PC-9 (cell line): ENCODE results near the gene SPOCK2.

Experiments used
- EZH2 ChIP-seq: fragments of 200-600 bp; sonication (generic); IDR thresholded peaks from 2 replicates; pipeline ENCODE4 v1.8.0; 2017; ENCODE audit warnings: antibody characterized with exemption, low read depth
- TF ChIP-seq, protein P1 (sequence below): fragments of 200-600 bp; sonication (generic); conservative IDR thresholded peaks from 2 replicates; pipeline ENCODE4 v1.6.1; 2017; ENCODE audit warnings: mixed run types, antibody characterized with exemption, mild to moderate bottlenecking, moderate library complexity

DNA sequence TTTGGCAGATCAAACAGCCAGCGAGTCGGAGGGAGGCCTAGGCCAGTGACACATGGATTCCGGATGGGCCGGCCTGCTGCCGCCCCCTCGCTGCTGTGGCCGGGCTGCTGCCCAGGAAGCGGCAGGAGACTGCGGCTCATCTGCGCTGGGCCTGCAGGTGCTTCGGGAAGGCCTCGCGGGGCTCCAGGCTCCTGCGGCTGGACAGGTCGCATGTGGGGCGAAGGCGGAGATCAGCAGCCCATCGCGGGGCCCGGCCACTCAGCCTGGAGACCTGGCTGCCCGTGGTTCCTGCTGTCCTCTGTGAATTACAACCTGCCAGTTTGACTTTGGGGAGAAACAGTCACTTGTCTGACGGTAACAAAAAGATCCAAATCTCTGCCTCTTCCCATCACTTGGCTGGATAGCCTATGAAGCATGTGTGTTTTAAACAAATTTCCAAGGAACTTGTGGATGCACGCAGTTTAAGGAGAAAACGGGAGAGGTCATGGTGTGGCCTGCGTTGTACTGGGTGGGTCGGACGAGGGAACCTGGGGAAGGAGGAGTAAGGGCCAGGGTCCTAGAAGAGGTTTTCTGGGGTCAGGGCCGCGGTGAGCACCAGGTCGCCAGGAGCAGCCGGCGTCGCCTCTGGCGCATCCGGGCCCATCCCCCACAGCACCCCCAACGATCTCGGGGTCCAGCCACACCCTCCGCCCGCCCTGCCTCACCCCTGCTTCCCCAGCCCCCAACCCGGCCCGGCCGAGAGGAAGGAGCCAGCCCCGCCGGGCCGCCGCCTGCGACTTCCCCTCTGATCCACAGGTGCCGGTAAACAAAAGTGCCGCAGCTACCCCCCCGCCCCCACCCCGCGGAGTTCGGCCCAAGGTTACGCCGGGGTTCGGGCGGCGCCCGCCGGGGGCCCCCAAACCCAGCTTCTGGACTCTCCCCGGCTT, 1.6 kb downstream of the SPOCK2 start:
- TF ChIP-seq, protein P1, sequence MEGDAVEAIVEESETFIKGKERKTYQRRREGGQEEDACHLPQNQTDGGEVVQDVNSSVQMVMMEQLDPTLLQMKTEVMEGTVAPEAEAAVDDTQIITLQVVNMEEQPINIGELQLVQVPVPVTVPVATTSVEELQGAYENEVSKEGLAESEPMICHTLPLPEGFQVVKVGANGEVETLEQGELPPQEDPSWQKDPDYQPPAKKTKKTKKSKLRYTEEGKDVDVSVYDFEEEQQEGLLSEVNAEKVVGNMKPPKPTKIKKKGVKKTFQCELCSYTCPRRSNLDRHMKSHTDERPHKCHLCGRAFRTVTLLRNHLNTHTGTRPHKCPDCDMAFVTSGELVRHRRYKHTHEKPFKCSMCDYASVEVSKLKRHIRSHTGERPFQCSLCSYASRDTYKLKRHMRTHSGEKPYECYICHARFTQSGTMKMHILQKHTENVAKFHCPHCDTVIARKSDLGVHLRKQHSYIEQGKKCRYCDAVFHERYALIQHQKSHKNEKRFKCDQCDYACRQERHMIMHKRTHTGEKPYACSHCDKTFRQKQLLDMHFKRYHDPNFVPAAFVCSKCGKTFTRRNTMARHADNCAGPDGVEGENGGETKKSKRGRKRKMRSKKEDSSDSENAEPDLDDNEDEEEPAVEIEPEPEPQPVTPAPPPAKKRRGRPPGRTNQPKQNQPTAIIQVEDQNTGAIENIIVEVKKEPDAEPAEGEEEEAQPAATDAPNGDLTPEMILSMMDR = no peak
- TF ChIP-seq EZH2 = no peak
